MG63 (cell line): ENCODE data around the gene TRIP10. TPM values are rescaled to one million over a fixed set of nuclear protein-coding genes. Genes with fewer than 3 reads are reported as not detected.
"Not testable (repeated sequence)": the region's sequence is repeated elsewhere in the genome, so short reads cannot be mapped to it uniquely, and the experiment has no call there.

Experiments used
- DNase-seq: peaks from one replicate; pipeline ENCODE4 v3.0.0-alpha.2; 2020
- H3K27me3 ChIP-seq: fragments of 250-450 bp; sonication (Bioruptor Pico); 2 replicates; pipeline ENCODE4 v1.5.1; 2020; ENCODE audit warnings: mild to moderate bottlenecking, moderate library complexity
- H3K36me3 ChIP-seq: fragments of 250-450 bp; sonication (Bioruptor Pico); 2 replicates; pipeline ENCODE4 v1.5.1; 2020; ENCODE audit warnings: mild to moderate bottlenecking, moderate library complexity
- H3K4me3 ChIP-seq: fragments of 250-450 bp; sonication (Bioruptor Pico); 2 replicates; pipeline ENCODE4 v1.5.1; 2020; ENCODE audit warnings: mild to moderate bottlenecking, moderate library complexity
- H3K9me3 ChIP-seq: fragments of 250-450 bp; sonication (Bioruptor Pico); 2 replicates; pipeline ENCODE4 v1.5.1; 2020; ENCODE audit warnings: mild to moderate bottlenecking, moderate library complexity
- total RNA-seq: library from RNA; depleted of rRNA; stranded (reverse); fragments of >200 nt; shearing (Covaris generic); gene quantifications from 2 replicates; pipeline ENCODE4 v1.2.3, GENCODE V29; 2014; ENCODE audit warnings: low replicate concordance; rRNA removed

The TRIP10 gene
- total RNA-seq, 1 experiment from 2014 or later = 58.3 TPM

- no peak for DNase-seq
- Histone ChIP-seq H3K4me3 (no peak overlapping the region), H3K36me3 (no peaks in the 10 kb centered on the region), H3K9me3 (no peaks in the 10 kb centered on the region), H3K27me3 (no peaks in the 10 kb centered on the region)
Observed at GRCh38 chr19:6791237-6791636, 51.8 kb downstream of the TRIP10 start.

DNA sequence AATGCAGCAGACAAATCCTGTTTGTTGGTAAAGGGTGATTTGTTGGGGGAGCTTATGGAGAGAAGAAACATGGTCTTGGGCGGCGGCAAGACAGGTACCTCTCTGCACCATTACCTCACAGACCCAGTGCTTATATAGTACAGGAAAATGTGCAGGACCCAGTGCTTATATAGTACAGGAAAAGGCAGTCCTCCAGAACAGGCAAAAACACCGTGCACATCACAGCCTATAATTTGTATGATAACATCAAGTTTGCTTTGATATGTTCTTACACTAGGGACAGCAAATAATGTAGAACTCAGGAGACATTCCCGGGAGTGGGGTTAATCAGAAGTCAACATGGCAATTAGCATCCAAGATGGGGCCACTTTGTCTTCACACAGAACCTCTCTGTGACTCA lies 53.9 kb downstream of the TRIP10 start:
- H3K9me3 ChIP-seq = no peaks in the 10 kb centered on the region
- no peak for DNase-seq
- H3K36me3 ChIP-seq = no peaks in the 10 kb centered on the region
- H3K27me3 ChIP-seq = no peaks in the 10 kb centered on the region
- H3K4me3 ChIP-seq = no peak overlapping the region

DNA sequence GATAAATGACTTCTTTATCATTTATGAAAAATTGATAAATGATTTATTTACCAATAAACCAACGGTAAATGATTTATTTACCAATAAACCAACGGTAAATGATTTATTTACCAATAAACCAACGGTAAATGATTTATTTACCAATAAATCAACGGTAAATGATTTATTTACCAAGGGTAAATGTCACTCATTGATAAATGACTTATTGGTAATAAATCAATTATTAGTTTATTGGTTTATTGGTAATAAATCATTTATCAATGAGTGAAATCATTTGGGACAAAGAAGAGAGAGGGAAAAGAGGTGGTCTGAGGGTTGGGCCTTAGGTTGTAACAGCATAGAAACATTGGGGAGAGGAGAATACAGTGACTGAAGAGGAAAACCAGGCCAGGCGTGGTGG lies 54.5 kb downstream of the TRIP10 start:
- Histone ChIP-seq H3K4me3 (no peak overlapping the region), H3K36me3 (no peaks in the 10 kb centered on the region), H3K9me3 (no peaks in the 10 kb centered on the region), H3K27me3 (no peaks in the 10 kb centered on the region)
- DNase-seq = no peak

DNA sequence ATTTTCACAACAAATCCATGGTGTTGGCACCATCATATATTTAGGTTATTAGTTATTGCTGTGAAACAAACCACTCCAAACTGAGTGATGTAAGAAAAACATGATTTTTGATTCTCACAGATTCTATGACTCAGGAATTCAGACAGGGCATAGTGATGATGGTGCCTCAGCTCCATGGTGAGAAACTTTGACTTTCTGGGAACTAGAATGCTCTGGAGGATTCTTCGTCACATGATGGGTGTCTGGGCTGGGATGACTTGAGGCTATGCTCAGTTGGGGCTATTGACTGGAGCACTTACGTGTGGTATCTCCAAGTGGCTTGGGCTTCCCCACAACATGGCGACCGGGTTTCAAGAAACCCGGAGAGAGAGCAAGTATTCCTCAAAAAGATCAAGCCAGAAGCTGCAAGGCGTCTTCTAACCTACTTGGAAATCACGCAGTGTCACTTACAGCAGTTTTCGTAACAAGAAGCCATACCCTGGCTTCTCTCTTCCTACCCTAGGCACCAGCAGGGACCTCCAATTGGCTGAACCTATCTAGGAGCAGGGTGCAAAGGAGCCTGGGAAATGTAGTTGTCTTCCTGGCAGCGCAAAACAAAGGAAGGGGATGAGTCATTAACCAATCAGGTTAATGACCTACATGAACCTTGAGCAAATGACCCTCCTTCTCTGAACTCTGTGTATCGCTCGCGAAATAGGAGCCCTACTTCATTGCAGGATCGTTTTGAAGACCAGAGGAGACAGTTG lies 55.4 kb downstream of the TRIP10 start:
- Histone ChIP-seq H3K9me3 (no peaks in the 10 kb centered on the region), H3K27me3 (no peaks in the 10 kb centered on the region), H3K4me3 (no peak overlapping the region), H3K36me3 (no peaks in the 10 kb centered on the region)
- no peak for DNase-seq

GRCh38 chr19:6796278-6796677 lies 56.8 kb downstream of the TRIP10 start:
- no peaks in the 10 kb centered on the region for H3K9me3 ChIP-seq
- no peaks in the 10 kb centered on the region for H3K36me3 ChIP-seq
- no peak overlapping the region for H3K4me3 ChIP-seq
- no peak for DNase-seq
- H3K27me3 ChIP-seq = no peaks in the 10 kb centered on the region

- H3K27me3 ChIP-seq = no peaks in the 10 kb centered on the region
- H3K4me3 ChIP-seq = no peak overlapping the region
- no peaks in the 10 kb centered on the region for H3K36me3 ChIP-seq
- peak; percentile 8 for DNase-seq
- no peaks in the 10 kb centered on the region for H3K9me3 ChIP-seq
Observed at GRCh38 chr19:6797646-6798045, 58.2 kb downstream of the TRIP10 start.

- not testable (repeated sequence) for H3K4me3 ChIP-seq, H3K27me3 ChIP-seq, H3K36me3 ChIP-seq, H3K9me3 ChIP-seq, DNase-seq
Observed at GRCh38 chr19:6800160-6800790, 60.8 kb downstream of the TRIP10 start.

- DNase-seq = peak; percentile 90
- Histone ChIP-seq H3K4me3 (peak overlapping the region; percentile 38), H3K9me3 (no peaks in the 10 kb centered on the region), H3K36me3 (no peaks in the 10 kb centered on the region), H3K27me3 (no peaks in the 10 kb centered on the region)
Observed at GRCh38 chr19:6800991-6801484, 61.6 kb downstream of the TRIP10 start.

Other genes starting within 250 kb of the TRIP10 start
- gene TUBB4A, start 237.4 kb upstream of the TRIP10 start, total RNA-seq = 0.03 TPM in 1 of 2 replicates, not detected in the other
- gene TNFSF9, start 208.7 kb upstream of the TRIP10 start, total RNA-seq = 4.5 and 10.5 TPM in 2 replicates
- 17.2 and 32.7 TPM in 2 replicates for gene CD70, start 148.5 kb upstream of the TRIP10 start, total RNA-seq
- gene TNFSF14, start 69.5 kb upstream of the TRIP10 start, total RNA-seq = not detected in 2 replicates
- gene C3, start 19.0 kb upstream of the TRIP10 start, total RNA-seq = 2.2 and 7.5 TPM in 2 replicates
- 39.4 and 78.1 TPM in 2 replicates for gene GPR108, start 2.1 kb upstream of the TRIP10 start, total RNA-seq
- gene SH2D3A, start 27.8 kb downstream of the TRIP10 start, total RNA-seq = not detected in 2 replicates
- gene VAV1, start 33.0 kb downstream of the TRIP10 start, total RNA-seq = 0.63 TPM in 1 of 2 replicates, not detected in the other
- gene ADGRE1, start 147.9 kb downstream of the TRIP10 start, total RNA-seq = 17.3 and 17.8 TPM in 2 replicates